MCF 10A (cell line): ENCODE measurements around the gene DIAPH3. TPM values are rescaled to one million over a fixed set of nuclear protein-coding genes. Genes with fewer than 3 reads are reported as not detected.

ENCODE experiments used
- BruUV-seq: library from RNA; stranded (reverse); fragments of 400-500 nt; replicated peaks from 2 replicates; lab custom pipeline; 2021; lab: Mats Ljungman, UMichigan
- CTCF ChIA-PET: fragments of 300-600 bp; sonication (Branson Sonifier 250); formaldehyde crosslinking; extraction: SDS; loops from one replicate; lab custom pipeline; 2021; ENCODE audit warnings: antibody characterized with exemption, inconsistent platforms; lab: Yijun Ruan, JAX
- POLR2A ChIA-PET: fragments of 300-600, 350-650 bp; sonication (Branson Sonifier 250); formaldehyde crosslinking; extraction: SDS; loops from one replicate; lab custom pipeline; 2020; ENCODE audit warnings: antibody characterized with exemption, inconsistent platforms; lab: Yijun Ruan, JAX
- DNase-seq: peaks from one replicate; pipeline ENCODE4 v3.0.0-alpha.2; 2018; ENCODE audit not compliant: unreplicated experiment
- H3K27ac Mint-ChIP-seq: one replicate; pipeline ENCODE4 v1.8.0; 2022; ENCODE audit warnings: mild to moderate bottlenecking, low read depth, mixed read lengths; ENCODE audit not compliant: unreplicated experiment
- H3K27me3 Mint-ChIP-seq: one replicate; pipeline ENCODE4 v1.8.0; 2022; ENCODE audit warnings: mixed read lengths; ENCODE audit not compliant: insufficient read depth, unreplicated experiment
- H3K36me3 Mint-ChIP-seq: one replicate; pipeline ENCODE4 v1.8.0; 2022; ENCODE audit warnings: mild to moderate bottlenecking, moderate library complexity, mixed read lengths; ENCODE audit not compliant: insufficient read depth, unreplicated experiment
- H3K4me1 Mint-ChIP-seq: one replicate; pipeline ENCODE4 v1.8.0; 2022; ENCODE audit warnings: mixed read lengths; ENCODE audit not compliant: insufficient read depth, unreplicated experiment
- H3K4me3 Mint-ChIP-seq: one replicate; pipeline ENCODE4 v1.8.0; 2022; ENCODE audit warnings: mild to moderate bottlenecking, moderate library complexity, mixed read lengths; ENCODE audit not compliant: unreplicated experiment
- H3K9me3 Mint-ChIP-seq: one replicate; pipeline ENCODE4 v1.8.0; 2022; ENCODE audit warnings: mixed read lengths; ENCODE audit not compliant: unreplicated experiment
- CTCF ChIP-seq: fragments of 200-600 bp; IDR thresholded peaks from one replicate; pipeline ENCODE4 v1.8.0; 2022; ENCODE audit warnings: antibody characterized with exemption, mild to moderate bottlenecking; ENCODE audit not compliant: unreplicated experiment
- intact Hi-C: fragments of 100-400 bp; cut with micrococcal nuclease; formaldehyde crosslinking; loops from 2 replicates; pipeline ENCODE4 v1.14.1; 2022
- total RNA-seq: library from RNA; stranded (reverse); gene quantifications from 2 replicates; pipeline ENCODE4 v1.2.3, GENCODE V29; 2022

The DIAPH3 gene
- total RNA-seq, 1 experiment from 2014 or later, result 34.7 TPM

GRCh38 chr13:59842507-59842906 lies 321.2 kb downstream of the DIAPH3 start:
- peak; percentile 4 for DNase-seq
- CTCF ChIA-PET, result interaction anchor here (0.6 to 2.6 kb wide), 5 partner anchors 14 to 490 kb away, joined by 3 to 11 read pairs (median 3); no protein-coding TSS in a partner anchor
- no peak for TF ChIP-seq CTCF

GRCh38 chr13:59839186-59839585 lies 324.5 kb downstream of the DIAPH3 start:
- H3K9me3 Mint-ChIP-seq, result no peaks in the 10 kb centered on the region
- BruUV-seq, result no TSS peak
- ChIA-PET CTCF (interaction anchor here (1.0 to 1.3 kb wide), 2 partner anchors 22 to 159 kb away, joined by 3 read pairs; no protein-coding TSS in a partner anchor), POLR2A (no interaction called here)
- no peaks in the 10 kb centered on the region for H3K36me3 Mint-ChIP-seq
- H3K4me1 Mint-ChIP-seq, result no peaks in the 10 kb centered on the region
- no peaks in the 10 kb centered on the region for H3K27me3 Mint-ChIP-seq
- H3K27ac Mint-ChIP-seq, result no peak overlapping the region
- intact Hi-C loops, result no loop called here
- DNase-seq, result no peak
- H3K4me3 Mint-ChIP-seq, result no peak overlapping the region
- TF ChIP-seq CTCF, result no peak

More at GRCh38 chr13:59842507-59842906, 321.2 kb downstream of the DIAPH3 start:
- Mint-ChIP-seq H3K4me3 (no peak overlapping the region), H3K36me3 (no peaks in the 10 kb centered on the region), H3K4me1 (no peaks in the 10 kb centered on the region), H3K27ac (no peak overlapping the region), H3K9me3 (no peaks in the 10 kb centered on the region), H3K27me3 (no peaks in the 10 kb centered on the region)
- no TSS peak for BruUV-seq
- intact Hi-C loops, result loop anchor here (10.0 kb wide), 1 partner anchor 158 kb away; no protein-coding TSS in a partner anchor
- POLR2A ChIA-PET, result no interaction called here

GRCh38 chr13:59837101-59837500 lies 326.6 kb downstream of the DIAPH3 start:
- Mint-ChIP-seq H3K36me3 (no peaks in the 10 kb centered on the region), H3K27me3 (no peaks in the 10 kb centered on the region), H3K4me3 (no peak overlapping the region), H3K4me1 (no peaks in the 10 kb centered on the region), H3K9me3 (no peaks in the 10 kb centered on the region), H3K27ac (no peak overlapping the region)
- ChIA-PET POLR2A (no interaction called here), CTCF (interaction anchor here (1.0 to 1.9 kb wide), 3 partner anchors 69 to 159 kb away, joined by 3 to 8 read pairs (median 5); no protein-coding TSS in a partner anchor)
- DNase-seq, result no peak
- intact Hi-C loops, result no loop called here
- no TSS peak for BruUV-seq
- no peak for TF ChIP-seq CTCF

- no peaks in the 10 kb centered on the region for H3K36me3 Mint-ChIP-seq
- no peak for DNase-seq
- H3K4me3 Mint-ChIP-seq, result no peak overlapping the region
- intact Hi-C loops, result no loop called here
- H3K27me3 Mint-ChIP-seq, result no peaks in the 10 kb centered on the region
- H3K9me3 Mint-ChIP-seq, result no peaks in the 10 kb centered on the region
- ChIA-PET POLR2A (interaction anchor here (0.6 kb wide), 1 partner anchor 21 kb away, joined by 3 read pairs; no protein-coding TSS in a partner anchor), CTCF (no interaction called here)
- H3K27ac Mint-ChIP-seq, result no peak overlapping the region
- no TSS peak for BruUV-seq
- H3K4me1 Mint-ChIP-seq, result no peaks in the 10 kb centered on the region
- TF ChIP-seq CTCF, result no peak
Observed at GRCh38 chr13:59835569-59835968, 328.2 kb downstream of the DIAPH3 start.
